Endothelial cell of umbilical vein (primary cell): ENCODE measurements around the gene MTRF1L. TPM values are rescaled to one million over a fixed set of nuclear protein-coding genes. Genes with fewer than 3 reads are reported as not detected.

Experiments
- BruUV-seq: library from RNA; stranded (reverse); fragments of 400-500 nt; replicated peaks from 2 replicates; lab custom pipeline; 2021; lab: Mats Ljungman, UMichigan
- CTCF ChIA-PET: fragments of 300-600, 350-600 bp; sonication (Branson Sonifier 250); formaldehyde crosslinking; loops from one replicate; lab custom pipeline; 2021; ENCODE audit warnings: antibody characterized with exemption, inconsistent platforms; lab: Charles Lee
- POLR2A ChIA-PET: fragments of 300-600, 350-600 bp; sonication (Branson Sonifier 250); formaldehyde crosslinking; loops from one replicate; lab custom pipeline; 2021; ENCODE audit warnings: antibody characterized with exemption, inconsistent platforms; lab: Charles Lee
- DNase-seq: peaks from one replicate; pipeline ENCODE4 v3.0.0-alpha.2; 2011; ENCODE audit warnings: low read depth, low spot score
- FAIRE-seq: peaks from 2 replicates; lab custom pipeline; 2011; peaks lifted over from hg19 to GRCh38; lab: Jason Lieb, UNC
- H2AFZ ChIP-seq: 2 replicates; pipeline ENCODE4 v1.6.0; 2012; ENCODE audit warnings: low read depth, low read length, control low read depth, inconsistent platforms
- H3K27ac ChIP-seq: 2 replicates; pipeline ENCODE4 v1.5.1; 2011; ENCODE audit warnings: low read depth, mild to moderate bottlenecking, control low read depth, low read length, moderate library complexity; ENCODE audit not compliant: insufficient read depth
- H3K27me3 ChIP-seq, 2 experiments: 2 replicates each; pipeline versions ENCODE4 v1.6.0 to v1.6.1; 2011; ENCODE audit warnings: low read length in 2 of 2, mixed read lengths in 1 of 2; ENCODE audit not compliant: control insufficient read depth in 2 of 2, insufficient read depth in 2 of 2
- H3K36me3 ChIP-seq, 2 experiments: 2 replicates in 1 of 2; 3 replicates in 1 of 2; pipeline ENCODE4 v1.5.1; 2011; ENCODE audit warnings: low read length in 2 of 2, mild to moderate bottlenecking in 1 of 2, moderate library complexity in 1 of 2; ENCODE audit not compliant: control insufficient read depth in 2 of 2, insufficient read depth in 2 of 2; ENCODE audit errors: extremely low read depth in 1 of 2
- H3K4me1 ChIP-seq: 3 replicates; pipeline ENCODE4 v1.5.1; 2011; ENCODE audit warnings: mild to moderate bottlenecking, low read length; ENCODE audit not compliant: control insufficient read depth, insufficient read depth; ENCODE audit errors: extremely low read depth
- H3K4me2 ChIP-seq: 2 replicates; pipeline ENCODE4 v1.6.1; 2011; ENCODE audit warnings: low read length, control low read depth, mixed read lengths; ENCODE audit not compliant: insufficient read depth
- H3K4me3 ChIP-seq, 3 experiments: fragments of 200-600 bp in 1 of 3; sonication (generic), shearing (Covaris generic) in 1 of 3; replicated peaks in 1 of 3; 2 replicates each; pipeline ENCODE4 v1.5.1; 2011 to 2016; ENCODE audit warnings: control low read depth in 3 of 3, low read length in 3 of 3, mild to moderate bottlenecking in 2 of 3, inconsistent platforms in 1 of 3, low read depth in 1 of 3, moderate library complexity in 1 of 3; ENCODE audit not compliant: insufficient read depth in 1 of 3
- H3K79me2 ChIP-seq: 2 replicates; pipeline ENCODE4 v1.6.0; 2012; ENCODE audit warnings: low read length, inconsistent platforms; ENCODE audit not compliant: control insufficient read depth, insufficient read depth
- H3K9ac ChIP-seq: replicated peaks from 2 replicates; pipeline ENCODE3; 2011; ENCODE audit warnings: low read length, control low read depth; ENCODE audit not compliant: insufficient read depth; ENCODE audit errors: extremely low read depth
- H3K9me1 ChIP-seq: replicated peaks from 3 replicates; pipeline ENCODE4 v1.6.0; 2011; ENCODE audit warnings: mild to moderate bottlenecking, low read length; ENCODE audit not compliant: control insufficient read depth, insufficient read depth; ENCODE audit errors: extremely low read depth
- H3K9me3 ChIP-seq: replicated peaks from 2 replicates; pipeline ENCODE4 v1.5.1; 2012; ENCODE audit warnings: low read length, inconsistent platforms; ENCODE audit not compliant: control insufficient read depth, insufficient read depth
- H4K20me1 ChIP-seq: replicated peaks from 2 replicates; pipeline ENCODE3; 2011; ENCODE audit warnings: mild to moderate bottlenecking, low read length; ENCODE audit not compliant: control insufficient read depth, insufficient read depth; ENCODE audit errors: extremely low read depth
- EZH2 ChIP-seq: IDR thresholded peaks from 2 replicates; pipeline ENCODE4 v1.6.1; 2012; ENCODE audit warnings: borderline replicate concordance, low read depth, mild to moderate bottlenecking, moderate library complexity, low read length, inconsistent platforms; ENCODE audit not compliant: severe bottlenecking
- FOS ChIP-seq: IDR thresholded peaks from 2 replicates; pipeline ENCODE4 v1.6.1; 2011; ENCODE audit warnings: mild to moderate bottlenecking, low read length, moderate library complexity, borderline replicate concordance; ENCODE audit not compliant: insufficient read depth
- GATA2 ChIP-seq: IDR thresholded peaks from 2 replicates; pipeline ENCODE4 v1.7.0; 2011; ENCODE audit warnings: low read depth, mild to moderate bottlenecking, moderate library complexity, mixed read lengths, low read length; ENCODE audit not compliant: insufficient read length, insufficient read depth
- JUN ChIP-seq: IDR thresholded peaks from 2 replicates; pipeline ENCODE4 v1.6.1; 2011; ENCODE audit warnings: borderline replicate concordance, low read depth; ENCODE audit not compliant: insufficient read length, insufficient read depth
- MYC ChIP-seq: IDR thresholded peaks from one replicate; pipeline ENCODE4 v1.6.1; 2011; ENCODE audit warnings: mild to moderate bottlenecking, low read depth, low read length
- POLR2A ChIP-seq: IDR thresholded peaks from 2 replicates; pipeline ENCODE4 v1.6.1; 2012; ENCODE audit warnings: low read depth, mild to moderate bottlenecking, control low read depth, low read length
- POLR2AphosphoS5 ChIP-seq: IDR thresholded peaks from 2 replicates; pipeline ENCODE4 v1.6.1; 2012; ENCODE audit warnings: low read depth, mild to moderate bottlenecking, control low read depth, low read length, moderate library complexity; ENCODE audit not compliant: insufficient read depth
- dilution Hi-C: fragments of 300-500 bp; cut with MboI; formaldehyde crosslinking; loops from one replicate; pipeline ENCODE4 v1.15.0; 2019; ENCODE audit warnings: low sequenced_read_pairs; ENCODE audit not compliant: extremely low pct_ligation_motif_present
- intact Hi-C: fragments of 100-400 bp; cut with micrococcal nuclease; formaldehyde crosslinking; loops from one replicate; pipeline ENCODE4 v1.10.0; 2022
- polyA plus RNA-seq, 4 experiments: library from polyadenylated mRNA; depleted of rRNA in 3 of 4; stranded (reverse) in 3 of 4; unstranded in 1 of 4; fragments of >200 nt; gene quantifications; 2 replicates each; pipeline versions ENCODE4 v1.2.1 to v1.2.3, GENCODE V29; 2011 to 2012; ENCODE audit warnings: missing spikeins in 1 of 4
- total RNA-seq: library from RNA; stranded (reverse); gene quantifications from 2 replicates; pipeline ENCODE4 v1.2.3, GENCODE V29; 2021
- TF ChIP-seq, protein P1 (sequence below): IDR thresholded peaks from 2 replicates; pipeline ENCODE4 v1.6.1; 2011; ENCODE audit not compliant: insufficient read depth, insufficient read length
- TF ChIP-seq, protein P2 (sequence below), 2 donors: IDR thresholded peaks; 1 replicate in 1 of 2; 2 replicates in 1 of 2; pipeline ENCODE4 v1.5.1; 2011; ENCODE audit warnings: low read length in 2 of 2, mild to moderate bottlenecking in 2 of 2, moderate library complexity in 2 of 2, control low read depth in 1 of 2, inconsistent platforms in 1 of 2, low read depth in 1 of 2; ENCODE audit not compliant: insufficient read depth in 1 of 2; ENCODE audit errors: extremely low read depth in 1 of 2

MTRF1L gene
- total and polyA plus RNA-seq, 2 donors (not counting 3 experiments of a cell fraction or from before 2014, with no cell fraction given), result 6.2 to 27.5 TPM

DNA sequence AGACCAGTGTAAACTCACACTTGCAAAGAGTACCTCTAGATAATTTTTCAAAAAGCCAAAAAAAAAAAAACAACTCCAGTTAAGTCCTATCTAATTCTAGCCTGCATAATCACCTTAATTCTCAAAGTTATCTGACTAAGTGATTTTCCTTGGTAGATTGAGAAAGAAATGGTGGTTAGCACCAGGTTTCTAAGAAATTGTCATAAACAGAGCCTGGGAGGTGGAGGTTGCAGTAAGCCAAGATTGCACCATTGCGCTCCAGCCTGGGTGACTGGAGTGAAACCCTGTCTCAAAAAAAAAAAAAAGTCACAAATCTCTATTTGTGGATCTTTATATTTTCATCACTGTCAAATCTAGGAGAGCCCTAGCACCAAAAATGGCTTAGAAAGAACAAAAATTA is 28.6 kb downstream of the MTRF1L start:
- no peak overlapping the region for H3K4me3 ChIP-seq
- no peaks in the 10 kb centered on the region for H3K9me3 ChIP-seq
- no peak for FAIRE-seq

More for the DNA sequence above, 28.6 kb downstream of the MTRF1L start:
- DNase-seq, result no peak
- no peak overlapping the region for H2AFZ ChIP-seq
- no peak overlapping the region for H3K9ac ChIP-seq
- TF ChIP-seq, protein P1, sequence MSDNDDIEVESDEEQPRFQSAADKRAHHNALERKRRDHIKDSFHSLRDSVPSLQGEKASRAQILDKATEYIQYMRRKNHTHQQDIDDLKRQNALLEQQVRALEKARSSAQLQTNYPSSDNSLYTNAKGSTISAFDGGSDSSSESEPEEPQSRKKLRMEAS, result no peak
- TF ChIP-seq MYC, result no peak
- TF ChIP-seq, protein P2, sequence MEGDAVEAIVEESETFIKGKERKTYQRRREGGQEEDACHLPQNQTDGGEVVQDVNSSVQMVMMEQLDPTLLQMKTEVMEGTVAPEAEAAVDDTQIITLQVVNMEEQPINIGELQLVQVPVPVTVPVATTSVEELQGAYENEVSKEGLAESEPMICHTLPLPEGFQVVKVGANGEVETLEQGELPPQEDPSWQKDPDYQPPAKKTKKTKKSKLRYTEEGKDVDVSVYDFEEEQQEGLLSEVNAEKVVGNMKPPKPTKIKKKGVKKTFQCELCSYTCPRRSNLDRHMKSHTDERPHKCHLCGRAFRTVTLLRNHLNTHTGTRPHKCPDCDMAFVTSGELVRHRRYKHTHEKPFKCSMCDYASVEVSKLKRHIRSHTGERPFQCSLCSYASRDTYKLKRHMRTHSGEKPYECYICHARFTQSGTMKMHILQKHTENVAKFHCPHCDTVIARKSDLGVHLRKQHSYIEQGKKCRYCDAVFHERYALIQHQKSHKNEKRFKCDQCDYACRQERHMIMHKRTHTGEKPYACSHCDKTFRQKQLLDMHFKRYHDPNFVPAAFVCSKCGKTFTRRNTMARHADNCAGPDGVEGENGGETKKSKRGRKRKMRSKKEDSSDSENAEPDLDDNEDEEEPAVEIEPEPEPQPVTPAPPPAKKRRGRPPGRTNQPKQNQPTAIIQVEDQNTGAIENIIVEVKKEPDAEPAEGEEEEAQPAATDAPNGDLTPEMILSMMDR (IDR thresholded peaks at IDR 0.05; ENCODE audit: extremely low read depth in 1 of 2, insufficient read depth in 1 of 2, low read depth in 1 of 2, low read length in 2 of 2), result no peak
- no peak for TF ChIP-seq POLR2A
- TF ChIP-seq EZH2, result no peak
- no peak for TF ChIP-seq POLR2AphosphoS5
- TF ChIP-seq JUN, result no peak
- no peak for TF ChIP-seq GATA2
- no peak for TF ChIP-seq FOS
- no peaks in the 10 kb centered on the region for H3K9me1 ChIP-seq
- BruUV-seq, result no TSS peak
- H3K27ac ChIP-seq, result no peak overlapping the region
- POLR2A ChIA-PET, result no interaction called here
- no peak overlapping the region for H3K4me2 ChIP-seq
- no peaks in the 10 kb centered on the region for H3K27me3 ChIP-seq
- peaks cover 4 to 38% of the 10 kb centered on the region in 2 experiments for H3K36me3 ChIP-seq
- H4K20me1 ChIP-seq, result no peaks in the 10 kb centered on the region
- dilution Hi-C loops (no loop called here), intact Hi-C loops (no loop called here)
- H3K79me2 ChIP-seq, result peaks cover 68% of the 10 kb centered on the region
- H3K4me1 ChIP-seq, result peaks cover 14% of the 10 kb centered on the region
- CTCF ChIA-PET, result no interaction called here
